ENCODE measurements around the gene POU6F2.
"Not testable (repeated sequence)": the region's sequence is repeated elsewhere in the genome, so short reads cannot be mapped to it uniquely, and the experiment has no call there.

DNA sequence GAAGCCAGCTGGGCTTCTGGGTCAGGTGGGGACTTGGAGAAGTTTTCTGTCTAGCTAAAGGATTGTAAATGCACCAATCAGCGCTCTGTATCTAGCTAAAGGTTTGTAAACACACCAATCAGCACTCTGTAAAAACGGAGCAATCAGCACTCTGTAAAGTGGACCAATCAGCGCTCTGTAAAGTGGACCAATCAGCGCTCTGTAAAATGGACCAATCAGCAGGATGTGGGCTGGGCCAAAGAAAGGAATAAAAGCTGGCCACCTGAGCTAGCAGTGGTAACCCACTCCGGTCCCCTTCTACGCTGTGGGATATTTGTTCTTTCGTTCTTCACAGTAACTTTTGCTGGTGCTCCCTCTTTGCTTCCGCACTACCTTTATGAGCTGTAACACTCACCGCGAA, 216.7 kb downstream of the POU6F2 start:
- TF ChIP-seq, protein P1, sequence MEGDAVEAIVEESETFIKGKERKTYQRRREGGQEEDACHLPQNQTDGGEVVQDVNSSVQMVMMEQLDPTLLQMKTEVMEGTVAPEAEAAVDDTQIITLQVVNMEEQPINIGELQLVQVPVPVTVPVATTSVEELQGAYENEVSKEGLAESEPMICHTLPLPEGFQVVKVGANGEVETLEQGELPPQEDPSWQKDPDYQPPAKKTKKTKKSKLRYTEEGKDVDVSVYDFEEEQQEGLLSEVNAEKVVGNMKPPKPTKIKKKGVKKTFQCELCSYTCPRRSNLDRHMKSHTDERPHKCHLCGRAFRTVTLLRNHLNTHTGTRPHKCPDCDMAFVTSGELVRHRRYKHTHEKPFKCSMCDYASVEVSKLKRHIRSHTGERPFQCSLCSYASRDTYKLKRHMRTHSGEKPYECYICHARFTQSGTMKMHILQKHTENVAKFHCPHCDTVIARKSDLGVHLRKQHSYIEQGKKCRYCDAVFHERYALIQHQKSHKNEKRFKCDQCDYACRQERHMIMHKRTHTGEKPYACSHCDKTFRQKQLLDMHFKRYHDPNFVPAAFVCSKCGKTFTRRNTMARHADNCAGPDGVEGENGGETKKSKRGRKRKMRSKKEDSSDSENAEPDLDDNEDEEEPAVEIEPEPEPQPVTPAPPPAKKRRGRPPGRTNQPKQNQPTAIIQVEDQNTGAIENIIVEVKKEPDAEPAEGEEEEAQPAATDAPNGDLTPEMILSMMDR (IDR thresholded peaks at IDR 0.05): not testable (repeated sequence)
- not testable (repeated sequence) for TF ChIP-seq POLR2A (IDR thresholded peaks at IDR 0.05)

All from right lobe of liver (tissue), 4 donors.